B cell (primary cell): ENCODE results near the gene GATAD2A. TPM values are rescaled to one million over a fixed set of nuclear protein-coding genes. Genes with fewer than 3 reads are reported as not detected.

Experiments
- ATAC-seq: fragments of 200-7000 bp; cut with Tn5 transposase; one replicate; pipeline ENCODE4 v1.10.0; 2021; ENCODE audit warnings: low read depth, mild to moderate bottlenecking, moderate number of reproducible peaks, moderate library complexity
- CTCF ChIA-PET: fragments of 350-600 bp; sonication (Branson Sonifier 250); formaldehyde crosslinking; loops from one replicate; lab custom pipeline; 2021; ENCODE audit warnings: antibody characterized with exemption, inconsistent platforms; lab: Charles Lee
- POLR2A ChIA-PET: fragments of 350-600 bp; sonication (Branson Sonifier 250); formaldehyde crosslinking; loops from one replicate; lab custom pipeline; 2021; ENCODE audit warnings: antibody characterized with exemption; lab: Charles Lee
- DNase-seq: peaks from one replicate; pipeline ENCODE4 v3.0.0; 2013
- H2AFZ ChIP-seq: 2 replicates; pipeline ENCODE4 v1.6.1; 2012; ENCODE audit warnings: mild to moderate bottlenecking, low read depth, low read length; ENCODE audit not compliant: insufficient read depth, poor library complexity, severe bottlenecking
- H3K27ac ChIP-seq, 2 donors: 1 replicate in 1 of 2; 2 replicates in 1 of 2; pipeline ENCODE4 v1.5.1; 2012 to 2013; ENCODE audit warnings: low read length in 2 of 2, mild to moderate bottlenecking in 2 of 2, moderate library complexity in 1 of 2
- H3K27me3 ChIP-seq, 4 experiments: fragments of 200-600 bp in 1 of 4; sonication (generic) in 1 of 4; replicated peaks in 1 of 4; 1 replicate in 2 of 4; 2 replicates in 2 of 4; pipeline versions ENCODE4 v1.6.1 to v1.7.0; 2013 to 2016; ENCODE audit warnings: low read length in 3 of 4, mild to moderate bottlenecking in 2 of 4, mixed read lengths in 1 of 4, moderate library complexity in 1 of 4; ENCODE audit not compliant: insufficient read depth in 4 of 4, control insufficient read depth in 3 of 4; ENCODE audit errors: control extremely low read depth in 1 of 4
- H3K36me3 ChIP-seq, 2 experiments: replicated peaks in 1 of 2; 1 replicate in 1 of 2; 2 replicates in 1 of 2; pipeline versions ENCODE4 v1.6.1 to v1.7.1; 2013; ENCODE audit warnings: low read length in 1 of 2; ENCODE audit not compliant: insufficient read depth in 2 of 2, control insufficient read depth in 1 of 2; ENCODE audit errors: control extremely low read depth in 1 of 2, extremely low read depth in 1 of 2
- H3K4me1 ChIP-seq, 2 donors: fragments of 200-600 bp in 1 of 2; sonication (generic) in 1 of 2; 1 replicate in 1 of 2; 2 replicates in 1 of 2; pipeline versions ENCODE4 v1.5.1 to v1.6.1; 2013 to 2017; ENCODE audit warnings: low read length in 2 of 2; ENCODE audit not compliant: control insufficient read depth in 2 of 2, insufficient read depth in 2 of 2
- H3K4me2 ChIP-seq: replicated peaks from 2 replicates; pipeline ENCODE3; 2012; ENCODE audit warnings: mild to moderate bottlenecking, low read depth, low read length; ENCODE audit not compliant: poor library complexity, severe bottlenecking
- H3K4me3 ChIP-seq, 5 experiments: fragments of 200-600 bp in 1 of 5; sonication (generic) in 1 of 5; 1 replicate in 3 of 5; 2 replicates in 2 of 5; pipeline versions ENCODE4 v1.5.1 to v1.7.0; 2011 to 2016; ENCODE audit warnings: low read length in 4 of 5, mild to moderate bottlenecking in 4 of 5, low read depth in 2 of 5, control low read depth in 1 of 5, moderate library complexity in 1 of 5; ENCODE audit not compliant: insufficient read depth in 1 of 5; ENCODE audit errors: control extremely low read depth in 1 of 5, extremely low read depth in 1 of 5
- H3K79me2 ChIP-seq: fragments of 200-600 bp; sonication (generic); one replicate; pipeline ENCODE4 v1.6.0; 2016; ENCODE audit warnings: low read length; ENCODE audit not compliant: control insufficient read depth, insufficient read depth
- H3K9ac ChIP-seq: fragments of 200-600 bp; sonication (generic); 2 replicates; pipeline ENCODE4 v1.6.1; 2017; ENCODE audit warnings: mild to moderate bottlenecking, low read length, moderate library complexity
- H3K9me3 ChIP-seq, 3 donors: one replicate each; pipeline versions ENCODE4 v1.6.1 to v1.7.1; 2013; ENCODE audit warnings: low read length in 2 of 3; ENCODE audit not compliant: control insufficient read depth in 2 of 3, insufficient read depth in 1 of 3; ENCODE audit errors: control extremely low read depth in 1 of 3
- H4K20me1 ChIP-seq: 2 replicates; pipeline ENCODE4 v1.6.0; 2012; ENCODE audit warnings: mild to moderate bottlenecking, low read length; ENCODE audit not compliant: insufficient read depth, control insufficient read depth, poor library complexity, severe bottlenecking
- H3K27ac Mint-ChIP-seq: one replicate; pipeline ENCODE4 v1.8.0; 2021; ENCODE audit warnings: mixed read lengths
- H3K27me3 Mint-ChIP-seq: one replicate; pipeline ENCODE4 v1.8.0; 2021; ENCODE audit warnings: mixed read lengths
- H3K4me1 Mint-ChIP-seq: one replicate; pipeline ENCODE4 v1.8.0; 2021; ENCODE audit warnings: mixed read lengths
- H3K4me3 Mint-ChIP-seq: one replicate; pipeline ENCODE4 v1.8.0; 2021; ENCODE audit warnings: mixed read lengths
- H3K9me3 Mint-ChIP-seq: one replicate; pipeline ENCODE4 v1.8.0; 2022; ENCODE audit warnings: mixed read lengths; ENCODE audit not compliant: insufficient read depth
- EZH2 ChIP-seq: IDR thresholded peaks from 2 replicates; pipeline ENCODE4 v1.6.1; 2012; ENCODE audit warnings: borderline replicate concordance, low read depth, mild to moderate bottlenecking, moderate library complexity, low read length; ENCODE audit not compliant: insufficient read depth, poor library complexity, severe bottlenecking
- WGBS: methylation state at CpG from one replicate; pipeline ENCODE4 v1.1.5; 2013; ENCODE audit warnings: missing lambda C conversion rate; ENCODE audit not compliant: insufficient coverage; 5-methylcytosine and 5-hydroxymethylcytosine counted together
- intact Hi-C: fragments of 100-400 bp; cut with micrococcal nuclease; formaldehyde crosslinking; loops from one replicate; pipeline ENCODE4 v1.10.0; 2022
- polyA plus RNA-seq: library from polyadenylated mRNA; depleted of rRNA; stranded (reverse); fragments of >200 nt; gene quantifications from 2 replicates; pipeline ENCODE4 v1.2.3, GENCODE V29; 2012
- total RNA-seq, 2 donors: library from RNA; stranded (reverse); fragments of 120-200 nt in 1 of 2; gene quantifications; 1 replicate in 1 of 2; 2 replicates in 1 of 2; pipeline versions ENCODE4 v1.2.3 to v1.2.4, GENCODE V29; 2013 to 2022
- TF ChIP-seq, protein P1 (sequence below): fragments of 200-600 bp; IDR thresholded peaks from one replicate; pipeline ENCODE4 v1.8.0; 2022; ENCODE audit warnings: antibody characterized with exemption, mild to moderate bottlenecking

The GATAD2A gene
- total and polyA plus RNA-seq, 2 donors (not counting 1 experiment from before 2014, with no cell fraction given): 28.8 to 76.3 TPM

DNA sequence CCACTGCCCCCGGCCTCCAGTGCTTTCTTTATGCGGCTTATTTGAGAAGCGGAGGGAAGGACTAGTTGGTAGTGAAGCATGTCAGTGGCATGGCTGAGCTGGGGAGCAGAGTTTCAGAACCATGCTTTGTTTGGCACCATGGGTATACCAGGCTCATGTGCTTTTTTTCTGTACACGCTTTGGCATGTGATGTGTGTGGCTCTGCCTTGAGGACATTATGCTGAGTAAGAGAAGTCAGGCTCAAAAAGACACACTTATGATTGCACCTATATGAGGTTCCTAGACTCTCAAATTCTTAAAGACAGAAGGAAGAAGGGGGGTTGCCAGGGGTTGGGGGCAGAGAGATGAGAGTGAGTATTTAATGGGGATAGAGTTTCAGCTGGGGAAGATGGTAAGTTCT, 21.3 kb downstream of the GATAD2A start:
- TF ChIP-seq, protein P1, sequence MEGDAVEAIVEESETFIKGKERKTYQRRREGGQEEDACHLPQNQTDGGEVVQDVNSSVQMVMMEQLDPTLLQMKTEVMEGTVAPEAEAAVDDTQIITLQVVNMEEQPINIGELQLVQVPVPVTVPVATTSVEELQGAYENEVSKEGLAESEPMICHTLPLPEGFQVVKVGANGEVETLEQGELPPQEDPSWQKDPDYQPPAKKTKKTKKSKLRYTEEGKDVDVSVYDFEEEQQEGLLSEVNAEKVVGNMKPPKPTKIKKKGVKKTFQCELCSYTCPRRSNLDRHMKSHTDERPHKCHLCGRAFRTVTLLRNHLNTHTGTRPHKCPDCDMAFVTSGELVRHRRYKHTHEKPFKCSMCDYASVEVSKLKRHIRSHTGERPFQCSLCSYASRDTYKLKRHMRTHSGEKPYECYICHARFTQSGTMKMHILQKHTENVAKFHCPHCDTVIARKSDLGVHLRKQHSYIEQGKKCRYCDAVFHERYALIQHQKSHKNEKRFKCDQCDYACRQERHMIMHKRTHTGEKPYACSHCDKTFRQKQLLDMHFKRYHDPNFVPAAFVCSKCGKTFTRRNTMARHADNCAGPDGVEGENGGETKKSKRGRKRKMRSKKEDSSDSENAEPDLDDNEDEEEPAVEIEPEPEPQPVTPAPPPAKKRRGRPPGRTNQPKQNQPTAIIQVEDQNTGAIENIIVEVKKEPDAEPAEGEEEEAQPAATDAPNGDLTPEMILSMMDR: no peak
- Histone ChIP-seq H2AFZ (no peak overlapping the region), H3K4me2 (no peak overlapping the region), H3K9me3 (no peaks in the 10 kb centered on the region), H3K9ac (no peak overlapping the region), H3K4me3 (no peak overlapping the region), H3K27me3 (no peaks in the 10 kb centered on the region), H4K20me1 (peaks cover 98% of the 10 kb centered on the region), H3K4me1 (peaks cover 24 to 25% of the 10 kb centered on the region in 2 donors), H3K36me3 (peaks cover 0 to 3% of the 10 kb centered on the region in 2 experiments), H3K79me2 (peaks cover 100% of the 10 kb centered on the region), H3K27ac (no peak overlapping the region)
- H3K27ac Mint-ChIP-seq: no peak overlapping the region
- no peak overlapping the region for H3K4me3 Mint-ChIP-seq
- no peaks in the 10 kb centered on the region for H3K27me3 Mint-ChIP-seq
- ATAC-seq (no peak), DNase-seq (no peak)
- ChIA-PET POLR2A (no interaction called here), CTCF (interaction anchor here (1.3 to 1.6 kb wide), 2 partner anchors 60 to 63 kb away, joined by 3 to 5 read pairs; no protein-coding TSS in a partner anchor)
- H3K9me3 Mint-ChIP-seq: no peaks in the 10 kb centered on the region
- H3K4me1 Mint-ChIP-seq: peaks cover 76% of the 10 kb centered on the region
- intact Hi-C loops: no loop called here
- 96% methylated on average over 3 of the region's 4 CpGs for WGBS

DNA sequence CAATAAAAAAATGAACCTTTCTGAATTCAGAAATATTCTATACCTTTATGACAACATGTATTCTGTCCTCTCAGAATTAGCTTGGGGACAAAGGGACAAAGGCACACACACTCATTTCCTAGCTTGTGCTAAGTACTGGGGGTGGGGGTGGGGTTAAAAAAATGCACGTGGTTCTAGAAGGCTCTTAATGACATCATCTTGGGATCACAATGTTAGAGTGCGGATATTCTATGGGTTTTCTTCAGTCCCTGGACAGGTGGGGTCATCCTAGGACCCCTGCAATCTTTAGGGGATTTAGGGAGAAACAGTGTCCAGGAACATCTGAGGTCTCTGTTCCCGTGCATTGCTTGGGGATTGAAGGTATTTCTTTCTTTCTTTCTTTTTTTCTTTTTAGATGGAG, 21.8 kb downstream of the GATAD2A start:
- ChIA-PET POLR2A (no interaction called here), CTCF (interaction anchor here (1.3 to 1.6 kb wide), 2 partner anchors 60 to 62 kb away, joined by 3 to 5 read pairs; no protein-coding TSS in a partner anchor)
- H3K4me2 ChIP-seq: no peak overlapping the region
- H3K9ac ChIP-seq: no peak overlapping the region
- 100% methylated on average over 1 of the region's 3 CpGs for WGBS
- no peak overlapping the region for H3K4me3 ChIP-seq
- H4K20me1 ChIP-seq: peaks cover 98% of the 10 kb centered on the region
- no peak for DNase-seq
- H3K27me3 ChIP-seq: no peaks in the 10 kb centered on the region
- no peaks in the 10 kb centered on the region for H3K9me3 Mint-ChIP-seq
- TF ChIP-seq, protein P1: no peak
- TF ChIP-seq EZH2: no peak
- H3K4me1 Mint-ChIP-seq: peaks cover 74% of the 10 kb centered on the region
- intact Hi-C loops: no loop called here
- no peak overlapping the region for H3K27ac Mint-ChIP-seq
- H3K36me3 ChIP-seq: peaks cover 0 to 3% of the 10 kb centered on the region in 2 experiments
- no peaks in the 10 kb centered on the region for H3K27me3 Mint-ChIP-seq
- peaks cover 100% of the 10 kb centered on the region for H3K79me2 ChIP-seq
- H2AFZ ChIP-seq: no peak overlapping the region
- H3K4me3 Mint-ChIP-seq: no peak overlapping the region
- no peak for ATAC-seq
- peaks cover 20 to 24% of the 10 kb centered on the region in 2 donors for H3K4me1 ChIP-seq
- no peaks in the 10 kb centered on the region for H3K9me3 ChIP-seq
- no peak overlapping the region for H3K27ac ChIP-seq
